A549 (cell line): ENCODE data around the gene PLCB4.

Experiments
- BHLHE40 ChIP-seq: IDR thresholded peaks from 2 replicates; pipeline ENCODE4 v1.6.1; 2012; ENCODE audit warnings: low read depth, low read length, inconsistent platforms
- EP300 ChIP-seq, 2 experiments: fragments of >200 bp; sonication (Bioruptor Twin); formaldehyde crosslinking; IDR thresholded peaks; 2 replicates in 1 of 2; 3 replicates in 1 of 2; pipeline ENCODE4 v1.6.1; 2016 to 2017
- HOXA7 ChIP-seq: fragments of 250-450 bp; sonication (Bioruptor Pico); IDR thresholded peaks from 2 replicates; pipeline ENCODE4 v1.5.0; 2020; ENCODE audit warnings: mild to moderate bottlenecking, moderate library complexity
- MAX ChIP-seq: IDR thresholded peaks from 2 replicates; pipeline ENCODE4 v1.6.1; 2012
- MAZ ChIP-seq: fragments of 150-350 bp; IDR thresholded peaks from 2 replicates; pipeline ENCODE4 v1.6.1; 2014; ENCODE audit warnings: antibody characterized with exemption, low read depth, low read length, borderline replicate concordance
- POLR2A ChIP-seq: IDR thresholded peaks from 2 replicates; pipeline ENCODE4 v1.6.1; 2012; ENCODE audit warnings: mild to moderate bottlenecking, low read length
- TF ChIP-seq, protein P1 (sequence below): fragments of >200 bp; sonication (Bioruptor Twin); formaldehyde crosslinking; IDR thresholded peaks from 3 replicates; pipeline ENCODE4 v1.5.1; 2016

GRCh38 chr20:9261781-9262180 is 192.9 kb downstream of the PLCB4 start:
- TF ChIP-seq MAX (no peak), HOXA7 (no peak), MAZ (no peak), POLR2A (no peak), EP300 (IDR thresholded peaks at IDR 0.05) (no peak), BHLHE40 (no peak)
- TF ChIP-seq, protein P1, sequence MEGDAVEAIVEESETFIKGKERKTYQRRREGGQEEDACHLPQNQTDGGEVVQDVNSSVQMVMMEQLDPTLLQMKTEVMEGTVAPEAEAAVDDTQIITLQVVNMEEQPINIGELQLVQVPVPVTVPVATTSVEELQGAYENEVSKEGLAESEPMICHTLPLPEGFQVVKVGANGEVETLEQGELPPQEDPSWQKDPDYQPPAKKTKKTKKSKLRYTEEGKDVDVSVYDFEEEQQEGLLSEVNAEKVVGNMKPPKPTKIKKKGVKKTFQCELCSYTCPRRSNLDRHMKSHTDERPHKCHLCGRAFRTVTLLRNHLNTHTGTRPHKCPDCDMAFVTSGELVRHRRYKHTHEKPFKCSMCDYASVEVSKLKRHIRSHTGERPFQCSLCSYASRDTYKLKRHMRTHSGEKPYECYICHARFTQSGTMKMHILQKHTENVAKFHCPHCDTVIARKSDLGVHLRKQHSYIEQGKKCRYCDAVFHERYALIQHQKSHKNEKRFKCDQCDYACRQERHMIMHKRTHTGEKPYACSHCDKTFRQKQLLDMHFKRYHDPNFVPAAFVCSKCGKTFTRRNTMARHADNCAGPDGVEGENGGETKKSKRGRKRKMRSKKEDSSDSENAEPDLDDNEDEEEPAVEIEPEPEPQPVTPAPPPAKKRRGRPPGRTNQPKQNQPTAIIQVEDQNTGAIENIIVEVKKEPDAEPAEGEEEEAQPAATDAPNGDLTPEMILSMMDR, result no peak
